Posterior vena cava (tissue), 2 donors: ENCODE results near the gene TMBIM1. TPM values are rescaled to one million over a fixed set of nuclear protein-coding genes. Genes with fewer than 3 reads are reported as not detected.

ENCODE experiments used
- DNase-seq: peaks from one replicate; pipeline ENCODE4 v3.0.0-alpha.2; 2020; ENCODE audit warnings: low spot score
- intact Hi-C, 2 donors: fragments of 100-400 bp; cut with DNase I; formaldehyde crosslinking; loops; one replicate each; pipeline versions ENCODE4 v1.14.1 to v1.14.2; 2022 to 2023
- long read RNA-seq, 2 donors: library from polyadenylated mRNA; unstranded; transcript quantifications; one replicate each; pipeline ENCODE4 v2.0.0, GENCODE V29; 2020 to 2021
- total RNA-seq, 2 donors: library from RNA; stranded (reverse); fragmentation: NEBNext Ultra II Directional; extraction: Animal tissue kit (Norgen Biotek cat#: 25700); gene quantifications; one replicate each; pipeline ENCODE4 v1.2.1, GENCODE V29; 2021
- donor health status: DM: yes; HTN: yes; CAD: no.
- donor health status: DM: yes; HTN: yes; CAD: no.

TMBIM1 gene, protein sequence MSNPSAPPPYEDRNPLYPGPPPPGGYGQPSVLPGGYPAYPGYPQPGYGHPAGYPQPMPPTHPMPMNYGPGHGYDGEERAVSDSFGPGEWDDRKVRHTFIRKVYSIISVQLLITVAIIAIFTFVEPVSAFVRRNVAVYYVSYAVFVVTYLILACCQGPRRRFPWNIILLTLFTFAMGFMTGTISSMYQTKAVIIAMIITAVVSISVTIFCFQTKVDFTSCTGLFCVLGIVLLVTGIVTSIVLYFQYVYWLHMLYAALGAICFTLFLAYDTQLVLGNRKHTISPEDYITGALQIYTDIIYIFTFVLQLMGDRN
- 100 to 1,000 TPM; 191 to 195 TPM for total RNA-seq
- long read RNA-seq, donor 1, transcript TMBIM1-201 (12 exons, 2,371 nt): major isoform, 79 of 136 reads
- long read RNA-seq, donor 1, transcript TMBIM1-219 (10 exons, 2,874 nt): minor isoform, 9 of 136 reads
- long read RNA-seq, donor 1, partial matches to known transcripts: 32 of 136 reads
- long read RNA-seq, donor 1, other reads (novel, unspliced or antisense): 11 of 136 reads
- long read RNA-seq, donor 2, transcript TMBIM1-201 (12 exons, 2,371 nt): major isoform, 429 of 748 reads
- long read RNA-seq, donor 2, transcript TMBIM1-209 (11 exons, 992 nt): minor isoform, 6 of 748 reads
- long read RNA-seq, donor 2, transcript TMBIM1-215 (11 exons, 1,251 nt): minor isoform, 14 of 748 reads
- long read RNA-seq, donor 2, transcript TMBIM1-219 (10 exons, 2,874 nt): minor isoform, 22 of 748 reads
- long read RNA-seq, donor 2, partial matches to known transcripts: 181 of 748 reads
- long read RNA-seq, donor 2, other reads (novel, unspliced or antisense): 96 of 748 reads

DNA sequence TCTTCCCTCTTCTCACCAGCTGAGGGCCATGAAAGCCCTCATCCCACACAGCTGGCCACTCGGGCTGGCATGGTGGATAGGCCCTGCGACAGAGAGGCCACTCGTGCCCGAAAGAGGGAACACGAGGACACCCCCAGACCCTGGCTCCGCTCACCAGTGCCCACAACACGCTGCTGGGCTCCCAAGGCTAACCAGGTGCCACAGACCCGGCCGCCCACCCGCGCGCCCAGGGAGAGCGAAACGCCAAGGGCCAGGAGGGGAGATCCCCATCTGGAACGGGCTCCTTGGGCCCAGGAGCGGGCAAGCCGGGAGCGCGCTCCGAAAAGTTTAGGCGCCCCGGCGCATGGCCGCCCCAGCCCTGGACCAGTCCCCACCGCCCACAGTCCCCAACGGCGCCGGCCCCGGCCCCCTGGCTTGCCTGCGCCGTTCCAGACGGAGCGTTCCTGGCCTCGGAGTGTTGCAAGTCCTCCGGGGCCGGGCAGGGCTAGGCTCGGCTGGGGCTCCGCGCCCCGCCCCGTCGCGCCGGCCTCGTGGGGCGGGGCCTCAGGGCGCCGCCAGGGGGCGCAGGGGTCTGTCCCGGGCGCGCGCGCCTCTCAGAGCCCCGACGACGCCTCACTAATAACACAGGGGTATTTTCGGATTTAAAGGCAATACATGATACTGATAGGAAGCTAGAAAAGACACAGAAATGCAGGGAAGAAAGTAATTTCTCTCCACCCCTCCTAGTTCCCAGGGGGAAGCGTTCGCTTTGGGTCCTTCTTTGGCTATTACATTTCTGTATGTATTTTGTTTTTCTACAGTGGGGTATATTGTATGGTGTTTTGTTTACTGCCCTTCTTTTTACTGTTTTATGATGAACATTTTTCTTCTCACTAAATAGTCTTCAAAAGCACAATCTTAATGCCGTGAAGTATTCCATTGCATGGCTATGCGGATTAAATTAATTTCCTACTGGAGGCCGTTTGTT, at the start of gene TMBIM1:
TMBIM1 (minus strand) TSS at position 456 of the 967 bp plus-strand sequence. CDS start 10,362 bp downstream, outside the sequence.
- DNase-seq: peak; percentile 96
- intact Hi-C loops: loop anchor here (5.0 to 10.0 kb wide), 2 partner anchors 102 to 105 kb away; partner anchors contain the start of gene CTDSP1 (in 2 of the 2)

DNA sequence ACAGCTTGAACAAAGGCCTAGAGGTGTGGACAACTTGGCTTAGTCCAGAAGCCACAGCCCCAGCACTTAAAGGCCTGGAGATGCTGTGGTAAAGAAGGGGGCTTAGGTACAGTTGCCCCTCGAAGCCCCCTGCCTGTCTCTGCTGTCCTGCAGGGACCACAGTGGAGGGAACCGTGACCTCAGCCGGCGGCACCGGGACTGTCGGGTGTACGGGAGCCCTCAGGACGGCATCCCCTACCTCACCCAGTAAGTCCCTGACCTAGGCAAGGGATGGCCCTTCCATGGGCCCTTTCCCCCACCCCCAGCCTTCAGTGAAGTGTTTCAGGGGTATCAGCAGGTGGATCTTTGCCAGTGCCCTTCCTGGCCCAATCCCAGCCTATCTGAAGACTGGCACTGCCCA, 49.1 kb upstream of the TMBIM1 start:
- intact Hi-C loops: no loop called here

DNA sequence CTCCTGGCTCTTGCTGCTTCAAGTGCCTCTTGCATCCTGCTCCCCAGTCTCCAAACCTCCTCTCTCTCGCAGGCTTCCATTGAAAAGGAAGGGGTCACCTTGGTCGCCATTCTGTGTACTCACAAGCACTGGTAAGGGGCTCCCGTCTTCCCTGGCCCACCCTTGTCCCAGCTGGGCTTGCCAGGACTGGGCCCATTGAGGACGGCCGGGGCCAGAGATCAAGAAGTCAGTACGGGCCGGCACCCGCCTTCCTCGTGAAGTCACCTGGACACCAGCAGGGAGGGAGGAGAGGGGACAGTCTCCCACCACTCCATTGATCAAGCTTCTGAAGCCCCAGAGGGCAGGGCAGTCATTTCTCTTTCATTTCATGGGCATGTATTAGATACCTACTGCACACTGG, 48.4 kb upstream of the TMBIM1 start:
- intact Hi-C loops: no loop called here
- no peak for DNase-seq

More for the DNA sequence above, 49.1 kb upstream of the TMBIM1 start:
- DNase-seq: no peak

DNA sequence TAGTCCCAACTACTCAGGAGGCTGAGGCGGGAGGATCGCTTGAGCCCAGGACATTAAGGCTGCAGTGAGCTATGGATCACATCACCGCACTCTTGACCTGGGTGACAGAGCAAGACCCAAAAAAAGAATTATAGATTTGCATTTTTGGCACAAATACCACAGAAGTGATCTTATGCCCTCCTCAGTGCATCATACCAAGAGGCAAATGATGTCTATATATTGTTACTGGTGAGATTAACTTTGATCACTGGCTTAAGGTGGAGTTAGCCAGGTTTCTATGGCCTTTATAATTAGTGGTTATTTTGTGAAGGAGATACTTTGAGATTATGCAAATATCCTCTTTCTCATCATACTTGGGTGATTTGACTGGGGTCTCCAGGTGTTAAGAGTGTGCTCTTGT, 42.2 kb upstream of the TMBIM1 start:
- peak; percentile 38 for DNase-seq
- intact Hi-C loops: no loop called here

DNA sequence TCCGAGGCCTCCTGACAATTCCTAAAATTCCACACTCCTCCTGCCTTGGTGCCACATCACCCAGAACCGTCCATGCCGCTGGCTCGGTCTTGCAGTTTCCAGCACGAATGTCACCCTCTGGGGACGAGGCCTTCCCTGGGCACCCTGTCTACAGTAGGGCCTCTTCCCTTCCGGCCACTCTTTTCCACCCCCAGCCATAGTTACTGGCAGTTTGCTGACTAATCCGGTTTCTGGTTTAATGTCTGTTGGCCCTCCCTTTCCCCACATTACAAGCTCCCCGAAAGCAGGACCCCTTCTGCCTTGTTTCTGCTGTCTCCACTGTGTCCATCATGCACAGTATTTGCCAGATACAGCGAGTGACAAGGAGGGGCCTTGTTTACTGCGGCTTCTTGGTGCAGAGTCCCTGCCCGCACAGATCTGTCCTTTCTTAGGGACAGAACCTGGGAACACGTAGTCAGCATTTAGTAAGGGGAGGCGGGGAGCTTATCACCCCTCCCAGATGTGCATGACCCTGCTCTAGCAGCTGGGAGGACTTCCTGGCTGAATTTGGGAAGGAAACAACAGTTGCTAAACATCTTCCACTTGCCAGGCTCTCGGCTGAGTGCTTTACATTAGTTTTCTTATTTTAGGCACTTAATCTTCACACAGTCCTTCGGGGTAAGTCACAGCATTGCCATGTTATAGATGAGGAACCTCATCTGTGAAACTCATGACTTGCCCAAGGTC, 40.8 kb upstream of the TMBIM1 start:
- peak; percentile 78 for DNase-seq

DNA sequence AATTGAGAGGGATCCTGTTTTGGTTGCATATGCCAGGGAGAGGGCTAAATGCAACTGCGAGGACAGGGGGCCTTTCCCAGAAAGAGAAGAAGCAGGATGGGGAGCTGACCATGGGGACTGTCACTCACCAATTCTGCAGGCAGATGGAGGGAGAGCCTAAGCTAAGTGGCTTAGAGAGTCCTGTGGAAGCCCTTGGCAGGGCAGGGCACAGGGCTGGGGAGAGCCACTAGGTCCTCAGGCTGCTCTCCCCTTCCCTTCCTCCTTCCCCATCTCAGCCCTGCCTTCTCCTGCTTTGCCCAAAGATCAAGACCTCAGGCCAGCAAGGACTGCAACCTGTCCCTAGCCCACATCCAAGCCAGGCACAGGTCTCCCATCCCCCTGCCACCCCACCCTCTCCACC, 40.0 kb upstream of the TMBIM1 start:
- peak; percentile 79 for DNase-seq
- intact Hi-C loops: no loop called here

More for the DNA sequence above, 40.8 kb upstream of the TMBIM1 start:
- intact Hi-C loops: no loop called here

DNA sequence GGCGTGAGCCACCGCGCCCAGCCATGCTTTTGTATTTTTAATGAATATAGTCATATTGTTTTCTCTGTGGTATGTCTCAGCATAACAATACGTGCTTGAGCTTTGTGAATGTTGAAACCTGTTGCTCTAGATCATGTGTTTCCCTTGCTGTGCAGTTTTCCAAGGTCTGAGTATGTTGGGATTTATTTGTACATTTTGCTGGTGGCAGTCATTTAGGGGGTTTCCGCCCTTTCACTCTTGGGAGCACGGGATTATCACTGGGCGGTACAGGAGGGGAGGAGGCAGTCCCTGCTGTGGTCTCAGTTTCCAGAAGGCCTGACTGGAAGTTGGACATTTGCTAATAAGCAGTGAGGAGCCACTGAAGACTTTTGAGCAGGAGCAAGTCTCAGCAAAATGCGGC, 39.4 kb upstream of the TMBIM1 start:
- peak; percentile 58 for DNase-seq
- intact Hi-C loops: no loop called here

DNA sequence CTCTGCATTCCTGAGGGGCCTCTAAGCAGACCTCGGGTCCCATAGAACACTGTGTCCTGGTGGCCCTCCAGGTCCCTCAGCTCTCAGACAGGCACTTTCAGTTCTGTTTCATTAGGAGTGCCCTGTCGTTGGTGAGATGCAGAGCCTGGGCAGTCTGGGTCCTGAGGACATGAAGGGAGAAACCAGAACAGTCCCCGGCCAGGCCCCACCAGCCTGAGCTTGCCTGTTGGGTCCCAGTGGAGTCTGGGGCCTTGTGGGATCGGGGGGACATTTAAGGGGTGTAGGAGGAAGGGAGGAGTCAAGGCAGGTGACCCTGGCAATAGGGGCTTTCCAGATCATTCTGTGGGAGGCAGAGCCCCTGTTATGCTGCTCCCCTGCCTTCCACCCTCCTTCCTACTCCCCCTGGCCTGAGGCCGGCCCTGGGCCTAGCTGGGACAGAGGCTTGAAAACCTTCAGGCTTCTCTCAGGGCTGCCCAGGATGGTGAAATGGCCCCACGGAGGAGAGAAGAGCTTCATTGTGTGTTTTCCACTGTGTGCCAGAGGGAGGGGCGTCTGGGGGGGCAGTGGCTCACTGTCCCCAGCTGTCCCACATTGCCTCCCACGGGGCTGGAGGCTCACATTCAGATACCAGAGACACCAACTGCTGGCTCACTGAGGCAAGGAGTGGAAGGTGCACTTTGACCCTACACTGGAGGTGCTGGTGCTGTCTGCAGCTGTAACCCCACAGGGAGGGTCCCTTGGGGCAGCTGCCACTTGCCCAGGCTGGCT, 37.7 kb upstream of the TMBIM1 start:
- DNase-seq: peak; percentile 54

DNA sequence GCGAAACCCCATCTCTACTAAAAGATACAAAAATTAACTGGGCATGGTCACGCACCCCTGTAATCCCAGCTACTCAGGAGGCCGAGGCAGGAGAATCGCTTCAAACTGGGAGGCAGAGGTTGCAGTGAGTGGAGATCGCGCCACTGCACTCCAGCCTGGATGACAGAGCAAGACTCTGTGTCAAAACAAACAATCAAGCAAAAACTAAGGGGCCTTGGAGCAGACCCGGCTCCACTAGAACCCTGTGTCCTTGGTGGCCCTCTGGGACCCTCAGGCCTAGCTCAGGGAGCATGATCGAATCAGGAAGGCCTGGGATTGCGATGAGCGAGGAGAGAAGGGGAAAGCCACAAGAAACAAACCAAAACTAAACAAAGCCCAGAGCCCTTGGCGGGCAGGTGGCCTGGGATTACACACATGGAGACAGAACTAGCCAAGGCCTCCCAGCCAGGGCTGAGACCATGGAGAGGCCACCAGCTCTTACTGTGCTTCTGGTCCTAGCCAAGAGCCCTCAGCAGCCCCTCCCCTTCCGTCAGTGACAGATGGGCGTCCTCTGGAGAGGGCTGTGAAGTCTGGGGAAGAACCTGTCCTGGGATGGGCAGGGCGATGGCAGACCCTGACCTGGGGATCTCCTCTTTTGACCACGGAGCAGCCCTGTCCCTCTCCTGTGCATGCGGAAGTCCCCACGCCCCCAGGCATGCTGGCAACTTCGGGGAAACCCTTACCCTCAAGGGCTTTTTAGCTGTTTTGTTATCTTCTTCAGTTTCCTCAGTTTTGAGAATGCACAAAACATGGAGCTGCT, 36.9 kb upstream of the TMBIM1 start:
- intact Hi-C loops: no loop called here

More for the DNA sequence above, 37.7 kb upstream of the TMBIM1 start:
- intact Hi-C loops: no loop called here

DNA sequence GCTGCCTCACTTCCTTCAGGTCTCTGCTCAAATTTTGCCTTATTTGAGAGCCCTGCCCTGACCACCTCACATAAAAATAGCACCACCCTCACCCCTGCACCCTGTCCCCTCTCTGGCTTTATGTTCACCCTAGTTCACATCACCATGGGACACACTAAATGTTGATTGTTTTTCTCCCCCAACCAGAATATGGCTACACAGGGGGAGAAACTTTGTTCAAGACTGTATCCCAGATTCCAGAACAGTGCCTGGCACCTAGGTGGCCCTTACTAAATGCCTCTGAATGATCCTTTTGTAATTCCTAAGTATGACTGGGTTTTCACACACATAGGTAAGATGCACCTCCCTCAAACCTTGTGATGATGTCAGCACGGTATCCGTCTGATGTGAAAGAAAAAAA, 36.0 kb upstream of the TMBIM1 start:
- intact Hi-C loops: no loop called here

More for the DNA sequence above, 36.9 kb upstream of the TMBIM1 start:
- DNase-seq: no peak

DNA sequence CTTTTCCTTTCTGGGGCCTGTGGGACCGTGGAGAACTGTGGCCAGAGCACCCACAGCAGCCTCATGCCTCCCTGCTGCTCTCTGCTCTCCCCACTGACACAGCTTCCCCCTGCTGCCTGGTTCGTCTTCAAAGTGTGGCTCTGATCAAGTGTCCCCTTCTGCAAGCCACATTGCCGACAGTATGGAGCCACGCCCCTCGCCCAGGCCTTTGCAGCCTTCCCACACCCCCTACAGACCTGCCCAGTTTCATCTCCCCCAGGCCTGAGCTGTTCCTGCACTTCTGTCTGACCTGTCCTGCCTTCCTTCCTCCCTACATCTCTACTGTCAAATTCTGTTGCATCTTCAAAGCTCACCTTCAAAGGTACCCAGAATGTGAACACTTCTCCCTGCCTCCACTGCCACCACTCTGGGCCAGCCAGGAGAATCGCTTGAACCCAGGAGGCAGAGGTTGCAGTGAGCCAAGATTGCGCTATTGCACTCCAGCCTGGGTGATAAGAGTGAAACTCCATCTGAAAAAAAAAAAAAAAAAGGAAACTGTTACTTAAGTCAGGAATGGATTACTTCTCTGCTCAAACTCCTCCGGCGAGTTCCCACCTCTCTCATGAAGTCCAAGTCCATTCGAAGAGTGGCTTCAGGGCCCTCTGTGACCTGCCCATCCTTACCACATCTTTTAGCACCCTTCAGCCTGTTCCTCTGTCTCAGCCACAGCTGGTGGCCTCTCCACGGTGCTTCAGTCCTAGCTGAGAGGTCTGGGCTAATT, 35.3 kb upstream of the TMBIM1 start:
- intact Hi-C loops: no loop called here
- no peak for DNase-seq

More for the DNA sequence above, 36.0 kb upstream of the TMBIM1 start:
- no peak for DNase-seq

DNA sequence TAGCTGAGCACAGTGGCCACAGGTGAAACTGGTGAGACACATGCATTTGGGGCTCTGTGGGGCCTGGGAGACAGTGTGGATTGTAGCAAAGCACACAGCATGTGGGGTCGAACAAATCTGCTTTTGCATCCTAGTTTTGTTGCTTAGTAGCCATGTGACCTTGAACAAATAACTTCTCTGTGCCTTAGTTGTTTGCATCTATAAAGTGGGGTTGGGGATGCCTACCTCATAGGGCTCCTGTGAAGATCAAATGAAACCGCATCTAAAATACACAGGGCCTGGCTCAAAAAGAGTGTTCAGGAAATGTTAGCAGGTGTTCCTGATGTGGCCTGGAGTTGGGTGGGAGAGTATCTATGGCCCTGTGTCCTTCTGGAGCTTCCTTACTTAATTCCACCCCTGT, 34.0 kb upstream of the TMBIM1 start:
- DNase-seq: no peak
- intact Hi-C loops: no loop called here

DNA sequence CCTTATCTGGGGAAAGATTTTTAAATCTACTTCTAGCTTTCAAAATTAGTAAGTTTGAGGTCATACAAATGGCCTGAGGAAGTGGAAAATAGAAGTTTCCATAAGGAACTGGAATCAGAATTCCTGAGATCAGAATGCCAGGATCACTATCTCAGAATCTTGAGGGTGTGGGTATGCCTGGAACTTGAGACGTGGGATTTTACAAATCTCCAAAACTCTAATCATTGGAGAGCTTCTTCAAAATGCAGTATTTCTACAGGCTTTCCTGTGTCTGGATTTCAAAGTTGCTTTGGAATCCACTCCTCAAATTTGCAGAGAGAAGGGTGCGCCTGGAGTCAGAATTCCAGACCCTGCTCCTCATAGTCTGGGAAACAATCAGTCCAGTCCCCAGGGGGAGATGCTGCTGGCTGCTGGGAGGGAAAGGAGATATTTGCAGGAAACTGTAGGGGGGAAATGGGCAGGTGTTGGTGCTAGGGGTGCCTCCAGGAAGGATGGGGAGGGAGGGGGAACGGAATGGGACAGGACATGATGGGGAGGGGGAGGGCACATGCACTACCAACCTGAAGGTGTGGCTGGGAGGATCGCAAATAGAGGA, 33.4 kb upstream of the TMBIM1 start:
- intact Hi-C loops: no loop called here
- no peak for DNase-seq

DNA sequence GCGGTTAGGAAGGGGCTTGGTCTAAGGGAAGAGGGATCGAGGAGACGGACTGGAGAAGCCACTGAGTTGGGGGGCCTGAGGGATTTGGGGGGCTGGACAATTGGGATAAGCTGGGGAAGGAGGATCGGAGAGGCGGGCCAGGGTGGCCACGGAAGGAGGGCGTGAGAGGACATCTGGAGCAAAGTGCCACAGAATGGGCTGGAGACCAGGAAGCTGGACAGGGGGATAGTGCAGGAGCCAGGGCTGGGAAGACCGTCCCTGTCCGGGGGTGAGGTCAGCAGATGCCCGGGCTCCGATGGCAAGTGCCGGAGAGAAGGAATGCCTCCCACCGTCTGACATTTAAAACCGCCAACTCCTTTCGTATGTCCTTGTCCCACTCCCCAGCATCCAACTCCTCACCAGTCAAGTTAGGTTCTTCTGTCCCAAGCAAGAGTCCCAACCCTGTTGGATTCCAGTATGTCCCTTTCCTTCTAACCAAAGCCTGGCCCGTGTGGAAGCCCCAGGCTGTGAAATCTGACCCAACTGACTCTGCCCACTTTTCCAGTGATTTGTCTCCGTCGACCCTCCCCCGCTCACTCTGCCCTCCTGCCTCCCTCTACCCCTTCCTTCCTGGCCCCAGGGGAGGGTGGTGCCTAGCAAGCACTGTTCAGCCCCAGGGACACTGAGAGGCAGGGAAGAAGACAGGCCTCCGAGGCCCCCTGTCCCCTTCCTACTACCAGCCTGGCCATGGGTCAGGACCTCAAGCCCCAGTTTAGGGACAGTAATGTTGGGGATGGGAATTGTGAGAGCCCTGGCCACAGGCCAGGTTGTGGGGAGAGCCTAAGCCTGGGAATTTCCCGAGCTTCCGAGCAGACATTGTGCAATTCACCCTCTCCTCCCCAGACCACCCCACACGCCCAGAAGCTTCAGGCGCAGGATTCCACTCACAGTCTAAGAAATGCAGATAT, 31.5 kb upstream of the TMBIM1 start:
- DNase-seq: no peak
- intact Hi-C loops: no loop called here
